Iris pigment epithelial cell (primary cell): ENCODE data around the gene CARMIL1.
"Not testable (repeated sequence)": the region's sequence is repeated elsewhere in the genome, so short reads cannot be mapped to it uniquely, and the experiment has no call there.

ENCODE experiments used
- DNase-seq: peaks from one replicate; pipeline ENCODE4 v3.0.0-alpha.2; 2011; ENCODE audit warnings: low read depth

The CARMIL1 gene

DNA sequence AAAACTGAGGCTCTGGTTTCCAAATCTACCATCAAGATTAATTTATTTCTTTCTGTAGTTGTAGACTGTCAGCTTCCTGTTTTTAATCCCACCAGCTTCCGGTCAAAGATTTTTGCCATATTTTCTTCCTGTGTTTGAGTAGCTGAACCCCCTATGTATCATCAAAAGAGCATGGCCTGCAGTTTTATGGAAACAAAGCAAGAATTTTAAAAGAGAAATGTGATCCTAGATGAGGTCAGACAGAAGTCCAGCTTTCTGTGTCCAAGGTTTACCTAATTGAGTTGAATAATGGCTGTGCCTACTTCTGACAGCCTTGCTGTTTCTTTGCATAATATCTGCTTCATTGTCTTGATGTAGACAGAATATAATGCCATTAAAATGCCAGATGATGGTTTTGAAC lies 163.7 kb downstream of the CARMIL1 start:
- peak; percentile 8 for DNase-seq

GRCh38 chr6:25444521-25444920 lies 165.3 kb downstream of the CARMIL1 start:
- DNase-seq: not testable (repeated sequence)

- DNase-seq: no peak
Observed at GRCh38 chr6:25446830-25447569, 167.8 kb downstream of the CARMIL1 start.

DNA sequence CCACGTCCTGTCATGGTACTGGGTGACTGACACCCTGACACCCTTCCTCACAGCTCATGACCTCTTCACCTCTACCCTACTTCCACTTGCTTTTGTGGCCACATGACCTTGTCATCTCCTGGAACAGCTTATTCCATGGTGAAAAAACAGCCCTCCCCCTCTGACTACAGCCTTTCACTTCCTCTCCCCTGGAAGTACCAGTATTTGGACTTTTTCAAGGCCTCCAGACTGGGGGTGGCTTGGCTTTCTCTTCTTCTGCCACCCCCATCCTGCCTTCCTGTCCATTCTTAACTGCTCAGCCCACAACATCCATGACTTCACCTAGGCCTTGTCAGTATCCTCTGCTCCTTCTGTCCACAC lies 168.4 kb downstream of the CARMIL1 start:
- no peak for DNase-seq

DNA sequence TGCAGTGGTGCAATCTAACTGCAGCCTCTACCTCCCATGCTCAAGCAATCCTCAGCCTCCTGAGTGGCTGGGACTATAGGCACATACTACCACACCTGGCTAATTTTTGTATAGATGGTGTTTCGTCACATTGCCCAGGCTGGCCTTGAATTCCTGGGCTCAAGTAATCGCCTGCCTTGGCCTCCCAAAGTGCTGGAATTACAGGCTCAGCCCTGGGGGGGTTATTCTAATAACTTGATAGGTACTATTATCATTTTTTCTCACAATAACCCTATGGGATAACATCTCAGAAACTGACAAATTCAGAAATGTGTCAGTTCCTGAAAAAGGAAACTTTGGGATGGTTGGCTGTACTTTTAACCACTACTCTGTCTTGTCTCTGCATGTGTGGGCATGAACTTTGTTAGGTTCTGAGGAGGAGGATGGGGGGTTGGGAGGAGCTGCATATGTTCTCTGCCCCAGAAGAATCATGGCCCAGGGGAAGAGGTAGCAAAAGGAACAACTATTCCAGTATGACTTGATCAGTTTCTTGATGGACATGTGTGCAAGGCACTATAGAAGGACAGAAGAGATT lies 169.9 kb downstream of the CARMIL1 start:
- no peak for DNase-seq

DNA sequence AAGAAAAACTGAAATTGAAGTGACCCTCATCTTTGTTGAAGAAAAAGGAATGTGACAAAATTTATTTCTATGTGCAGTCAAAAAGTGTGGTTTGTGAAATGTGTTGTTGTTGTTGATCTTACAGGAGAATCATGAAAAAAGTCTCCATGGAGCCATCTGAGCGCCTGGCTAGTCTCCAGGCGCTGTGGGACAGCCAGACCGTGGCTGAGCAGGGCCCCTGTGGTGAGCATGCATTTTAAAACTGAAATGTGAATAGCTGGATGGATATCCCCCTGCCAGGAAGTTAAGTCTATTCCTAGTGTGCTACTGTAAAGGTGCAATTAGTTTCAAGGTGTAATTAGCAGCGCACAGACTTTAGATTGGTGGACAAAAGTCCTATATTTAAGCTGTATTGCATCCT lies 170.6 kb downstream of the CARMIL1 start:
- no peak for DNase-seq

- DNase-seq: no peak
Observed at GRCh38 chr6:25450469-25451198, 171.5 kb downstream of the CARMIL1 start.

DNA sequence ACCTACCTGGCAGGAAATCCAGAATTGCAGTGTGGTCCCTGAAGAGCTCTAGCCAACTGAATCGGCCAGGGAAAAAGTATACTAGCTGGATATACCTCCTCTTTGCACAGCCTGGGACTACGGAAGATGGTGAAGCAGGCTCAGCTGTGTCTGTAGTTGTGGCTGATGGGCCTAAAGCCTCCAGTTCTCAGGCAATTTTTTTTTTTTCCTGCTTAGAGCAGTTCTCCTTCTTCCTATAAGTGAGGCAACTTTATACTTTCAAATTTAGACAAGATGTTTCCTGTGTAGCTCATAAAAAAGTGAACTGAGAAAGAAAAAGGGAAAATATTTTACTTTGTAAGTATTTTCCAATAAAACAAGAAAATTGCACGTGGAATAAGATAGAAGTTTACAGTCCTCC lies 172.9 kb downstream of the CARMIL1 start:
- no peak for DNase-seq

DNA sequence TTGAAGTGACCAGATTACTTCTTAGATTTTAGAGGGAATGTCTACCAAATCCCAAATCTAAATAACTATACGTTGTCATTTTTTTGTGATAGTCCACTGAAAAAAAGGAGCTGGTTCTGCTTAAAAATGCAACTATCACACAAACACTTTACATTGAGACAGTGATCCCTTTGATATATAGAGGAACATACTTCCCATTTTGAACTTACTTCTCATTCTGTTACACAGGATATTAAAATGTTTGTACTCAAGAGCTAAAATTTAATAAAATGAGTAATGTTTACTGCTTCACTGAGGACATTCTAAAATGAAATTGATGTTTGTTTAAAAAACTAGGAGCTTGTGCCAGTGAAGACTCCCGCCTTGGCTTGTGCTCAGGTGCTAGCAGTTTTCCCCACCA lies 174.1 kb downstream of the CARMIL1 start:
- no peak for DNase-seq

- DNase-seq: peak; percentile 29
Observed at GRCh38 chr6:25454136-25454535, 175.0 kb downstream of the CARMIL1 start.

GRCh38 chr6:25456249-25457040 lies 177.3 kb downstream of the CARMIL1 start:
- no peak for DNase-seq

- DNase-seq: no peak
Observed at GRCh38 chr6:25457516-25457915, 178.3 kb downstream of the CARMIL1 start.

DNA sequence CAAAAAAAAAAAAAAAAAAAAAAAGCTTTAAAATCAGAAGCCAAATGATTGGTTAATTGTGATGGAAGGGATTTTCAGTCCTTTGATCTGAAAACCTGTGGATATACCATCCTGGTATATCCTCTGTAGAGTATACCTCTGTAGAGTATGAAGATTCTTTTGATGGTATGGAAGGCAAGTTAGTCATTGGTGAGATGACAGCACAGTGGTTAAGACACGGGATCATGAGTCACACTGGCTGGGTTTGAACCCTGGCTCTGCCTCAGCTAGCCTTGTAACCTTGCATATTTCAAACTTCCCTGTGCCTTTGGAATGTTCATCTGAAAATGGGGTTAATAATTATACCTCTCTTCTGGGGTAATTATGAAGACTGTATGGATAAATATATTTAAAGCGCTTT lies 179.3 kb downstream of the CARMIL1 start:
- peak; percentile 79 for DNase-seq

GRCh38 chr6:25462235-25462897 lies 183.2 kb downstream of the CARMIL1 start:
- no peak for DNase-seq

DNA sequence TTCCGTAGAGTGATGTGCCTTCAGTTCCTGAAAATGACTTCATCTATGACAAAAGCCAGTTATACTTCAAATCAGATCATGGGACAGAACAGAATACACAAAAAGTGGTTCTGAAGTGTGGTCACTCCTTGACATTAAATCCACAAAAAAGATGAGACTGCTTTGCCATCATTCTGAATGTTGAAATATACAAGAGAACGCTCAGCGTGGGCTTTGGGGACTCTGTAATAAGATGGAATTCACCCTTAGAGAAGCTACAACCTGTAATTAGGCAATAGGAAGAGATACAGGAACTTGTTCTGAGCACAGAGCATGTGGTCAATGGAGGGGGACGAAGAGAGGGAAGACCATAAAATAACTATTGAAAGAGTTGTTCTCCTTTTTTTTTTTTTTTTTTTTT lies 184.3 kb downstream of the CARMIL1 start:
- DNase-seq: no peak

DNA sequence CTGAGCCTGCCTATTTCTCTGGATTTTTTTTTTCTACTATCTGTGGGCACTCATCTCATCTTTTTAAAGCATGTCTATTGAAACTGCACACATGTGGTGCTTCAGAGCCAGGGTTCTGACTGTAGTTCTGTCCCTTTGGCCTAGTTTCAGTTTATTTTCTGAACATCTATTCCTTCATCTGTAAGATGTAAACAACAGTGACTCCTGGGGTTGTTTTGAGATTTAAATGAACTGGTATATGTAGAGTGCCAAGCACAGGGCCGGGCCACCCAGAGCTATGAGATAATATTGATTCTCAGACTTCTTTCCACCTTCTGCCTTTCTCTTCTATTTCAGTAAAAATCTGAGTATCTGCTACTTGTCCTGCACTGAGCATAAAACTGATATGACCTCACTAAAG lies 185.1 kb downstream of the CARMIL1 start:
- DNase-seq: no peak

GRCh38 chr6:25465941-25466340 lies 186.8 kb downstream of the CARMIL1 start:
- no peak for DNase-seq

- no peak for DNase-seq
Observed at GRCh38 chr6:25468881-25469280, 189.7 kb downstream of the CARMIL1 start.

GRCh38 chr6:25469797-25470388 lies 190.7 kb downstream of the CARMIL1 start:
- no peak for DNase-seq

DNA sequence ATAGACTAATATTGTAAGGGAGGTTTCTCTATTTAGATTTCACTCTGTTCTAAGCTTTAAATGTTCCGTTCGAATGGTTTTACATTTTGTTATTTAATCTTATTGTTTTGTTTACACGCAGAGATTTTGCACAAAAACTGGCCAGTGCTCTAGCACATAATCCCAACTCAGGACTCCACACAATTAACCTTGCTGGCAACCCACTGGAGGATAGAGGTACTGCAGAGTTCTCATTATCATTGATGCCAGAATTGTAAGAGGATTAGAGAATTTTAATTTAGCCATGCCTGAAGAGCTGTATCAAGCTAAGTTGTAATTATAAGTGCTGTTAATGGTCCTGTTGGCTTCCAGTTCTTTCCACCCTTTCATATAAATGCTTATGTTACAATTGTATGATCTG lies 193.1 kb downstream of the CARMIL1 start:
- DNase-seq: no peak

GRCh38 chr6:25472906-25473305 lies 193.7 kb downstream of the CARMIL1 start:
- no peak for DNase-seq

GRCh38 chr6:25473447-25473846 lies 194.3 kb downstream of the CARMIL1 start:
- no peak for DNase-seq
